ENCODE results near the gene CEP68.
"Not testable (repeated sequence)": the region's sequence is repeated elsewhere in the genome, so short reads cannot be mapped to it uniquely, and the experiment has no call there.

Gene CEP68, protein sequence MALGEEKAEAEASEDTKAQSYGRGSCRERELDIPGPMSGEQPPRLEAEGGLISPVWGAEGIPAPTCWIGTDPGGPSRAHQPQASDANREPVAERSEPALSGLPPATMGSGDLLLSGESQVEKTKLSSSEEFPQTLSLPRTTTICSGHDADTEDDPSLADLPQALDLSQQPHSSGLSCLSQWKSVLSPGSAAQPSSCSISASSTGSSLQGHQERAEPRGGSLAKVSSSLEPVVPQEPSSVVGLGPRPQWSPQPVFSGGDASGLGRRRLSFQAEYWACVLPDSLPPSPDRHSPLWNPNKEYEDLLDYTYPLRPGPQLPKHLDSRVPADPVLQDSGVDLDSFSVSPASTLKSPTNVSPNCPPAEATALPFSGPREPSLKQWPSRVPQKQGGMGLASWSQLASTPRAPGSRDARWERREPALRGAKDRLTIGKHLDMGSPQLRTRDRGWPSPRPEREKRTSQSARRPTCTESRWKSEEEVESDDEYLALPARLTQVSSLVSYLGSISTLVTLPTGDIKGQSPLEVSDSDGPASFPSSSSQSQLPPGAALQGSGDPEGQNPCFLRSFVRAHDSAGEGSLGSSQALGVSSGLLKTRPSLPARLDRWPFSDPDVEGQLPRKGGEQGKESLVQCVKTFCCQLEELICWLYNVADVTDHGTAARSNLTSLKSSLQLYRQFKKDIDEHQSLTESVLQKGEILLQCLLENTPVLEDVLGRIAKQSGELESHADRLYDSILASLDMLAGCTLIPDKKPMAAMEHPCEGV

DNA sequence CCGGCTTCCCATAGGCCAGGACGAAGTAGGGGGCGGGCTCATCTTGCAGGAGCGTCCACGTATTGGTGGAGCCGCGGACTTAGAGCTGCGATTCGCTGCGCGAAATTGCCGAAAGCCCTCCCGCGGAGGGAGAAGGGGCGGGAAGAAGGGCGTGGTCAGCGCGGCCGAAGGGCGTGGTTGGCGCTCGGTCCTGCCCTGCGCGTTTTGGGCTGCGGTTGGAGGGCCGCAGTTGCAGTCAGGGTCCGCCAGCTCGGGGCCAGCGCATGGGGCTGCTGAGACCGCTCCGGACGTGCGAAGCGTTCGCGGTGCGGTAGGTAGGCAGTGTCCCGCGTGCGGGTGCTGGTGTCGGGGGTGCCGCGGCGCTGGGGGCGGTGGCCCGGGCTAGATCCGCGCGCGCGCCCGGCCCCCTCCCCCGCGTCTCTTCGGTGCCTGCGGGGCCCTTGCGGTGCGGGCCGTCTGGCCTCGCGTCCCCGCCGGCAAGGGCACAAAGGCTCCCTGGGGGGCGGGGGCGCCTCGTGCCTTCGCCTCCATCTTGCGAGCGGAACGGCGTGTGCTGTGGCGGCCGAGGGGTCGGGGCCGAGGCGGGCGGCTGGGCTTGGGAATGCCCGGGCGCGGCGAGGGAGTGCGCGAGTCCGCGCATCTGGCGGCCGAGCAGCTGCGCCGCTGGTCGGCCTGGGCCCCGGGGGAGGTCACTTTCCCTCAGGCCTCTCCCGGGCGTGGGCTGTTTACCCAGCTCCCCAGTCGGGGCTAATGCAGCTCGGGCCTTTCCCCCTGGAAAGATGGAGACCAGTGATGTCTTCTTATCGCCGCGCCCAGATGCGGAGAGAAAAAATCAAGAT lies at the start of gene CEP68:
CEP68 (plus strand) TSS at position 202 of the 839 bp plus-strand sequence. CDS start 13,029 bp downstream, outside the sequence.
- DNase-seq = peak; percentile 86

DNA sequence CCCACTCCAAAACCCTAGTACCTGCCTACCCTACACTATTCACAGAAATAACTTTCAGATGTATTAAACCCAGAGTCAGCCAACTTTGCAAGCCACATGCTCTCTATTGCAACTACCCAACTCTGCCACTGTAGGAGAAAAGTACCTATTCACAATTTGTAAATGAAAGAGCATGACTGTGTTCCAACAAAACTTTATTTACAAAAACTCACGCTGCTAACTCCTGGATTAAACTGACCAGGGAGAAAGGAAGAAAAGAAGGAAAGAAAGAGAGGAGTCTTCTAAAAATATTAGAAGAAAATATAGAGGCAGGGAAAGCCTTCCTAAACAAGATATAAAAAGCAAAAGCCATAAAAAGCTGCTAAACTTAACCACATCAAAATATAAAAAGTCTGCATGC lies 42.4 kb upstream of the CEP68 start:
- no peak for DNase-seq

DNA sequence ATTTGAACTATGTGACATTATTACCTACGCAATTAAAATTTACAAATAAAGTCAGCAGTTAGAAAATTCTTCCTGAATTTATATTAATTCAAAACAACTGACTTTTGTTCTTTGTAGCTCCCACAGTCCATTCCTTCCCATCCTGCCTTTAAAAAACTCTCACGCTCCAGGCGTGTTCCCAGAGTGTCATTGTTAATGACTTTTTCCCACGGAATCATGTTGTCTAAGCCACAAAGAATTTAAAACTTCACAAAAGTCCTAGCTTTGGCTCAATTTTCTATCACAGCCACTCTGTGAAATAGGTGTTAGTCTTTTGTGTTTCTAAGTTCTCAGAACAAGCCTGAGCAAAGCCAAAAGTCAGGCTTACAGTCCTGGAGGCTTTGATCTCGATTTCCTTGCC lies 40.5 kb upstream of the CEP68 start:
- DNase-seq = no peak

DNA sequence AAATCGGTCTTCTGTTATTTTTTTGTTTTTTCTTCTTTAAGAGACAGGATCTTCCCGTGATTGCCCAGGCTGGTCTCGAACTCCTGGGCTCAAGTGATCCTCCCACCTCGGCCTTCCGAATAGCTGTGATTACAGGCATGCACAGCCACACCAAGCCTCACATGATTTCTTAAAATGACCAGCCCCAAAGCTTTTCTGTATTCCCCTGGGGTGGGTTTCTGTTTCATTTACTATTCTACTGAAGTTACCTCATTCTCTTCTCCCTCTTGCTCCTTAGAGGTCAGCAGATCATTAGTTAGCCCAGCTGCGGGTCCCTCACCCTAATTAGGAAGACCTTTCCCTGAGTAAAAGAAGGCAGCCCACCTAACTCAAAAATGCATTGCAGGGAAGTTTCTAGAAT lies 39.4 kb upstream of the CEP68 start:
- no peak for DNase-seq

DNA sequence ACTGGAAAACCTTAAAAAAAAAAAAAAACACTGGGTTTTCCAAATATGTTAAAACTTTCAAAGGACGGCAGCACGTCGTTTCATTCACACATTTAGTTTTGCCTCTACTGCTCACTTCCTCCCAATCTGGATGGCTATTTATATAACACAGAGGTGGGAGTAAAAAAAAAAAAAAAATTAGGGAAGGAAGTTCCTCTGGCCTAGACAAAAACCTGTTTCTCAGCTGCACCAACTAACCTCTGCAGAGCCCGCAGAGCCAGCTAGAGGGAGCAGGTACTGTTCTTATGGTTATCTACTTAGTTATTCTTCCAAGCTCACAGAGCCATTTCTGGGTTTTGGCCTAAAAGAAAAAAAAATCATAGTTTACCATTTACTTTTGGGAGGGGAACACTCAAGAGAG lies 38.9 kb upstream of the CEP68 start:
- no peak for DNase-seq

DNA sequence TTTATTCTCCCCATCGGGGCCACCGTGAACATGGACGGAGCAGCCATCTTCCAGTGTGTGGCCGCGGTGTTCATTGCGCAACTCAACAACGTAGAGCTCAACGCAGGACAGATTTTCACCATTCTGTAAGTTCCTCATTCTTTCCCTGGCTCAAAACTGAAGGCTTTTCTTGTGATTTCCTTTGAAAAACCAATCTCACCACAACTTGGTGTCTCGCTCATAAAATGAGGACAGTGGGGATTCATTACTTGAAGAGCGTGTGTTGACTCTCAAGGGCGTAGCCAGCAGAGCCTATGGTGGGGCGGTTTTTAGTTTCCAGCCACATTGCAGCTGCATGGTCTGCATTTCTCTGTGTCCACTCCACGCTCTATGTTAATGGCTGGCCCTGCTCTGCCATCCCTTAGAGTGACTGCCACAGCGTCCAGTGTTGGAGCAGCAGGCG lies 38.1 kb upstream of the CEP68 start:
- no peak for DNase-seq

DNA sequence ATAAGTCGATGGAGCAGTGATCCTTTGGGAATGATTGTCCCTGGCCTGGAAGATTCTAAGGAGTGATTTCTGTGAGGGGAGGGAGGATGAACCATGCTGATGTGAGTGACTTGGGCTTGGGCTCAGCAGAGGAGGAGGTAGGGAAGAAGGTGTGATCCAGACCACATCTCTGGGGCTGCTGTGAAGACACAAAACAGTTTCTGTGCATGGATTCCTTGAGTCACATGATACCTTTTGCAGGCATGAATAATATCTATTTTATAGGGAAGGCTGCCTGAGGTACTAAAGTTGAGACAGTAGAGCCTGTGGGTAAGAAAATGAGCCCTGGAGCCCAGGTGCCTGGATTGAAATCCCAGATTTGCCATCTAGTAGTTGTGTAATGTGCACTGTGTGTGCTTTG lies 37.2 kb upstream of the CEP68 start:
- DNase-seq = no peak

DNA sequence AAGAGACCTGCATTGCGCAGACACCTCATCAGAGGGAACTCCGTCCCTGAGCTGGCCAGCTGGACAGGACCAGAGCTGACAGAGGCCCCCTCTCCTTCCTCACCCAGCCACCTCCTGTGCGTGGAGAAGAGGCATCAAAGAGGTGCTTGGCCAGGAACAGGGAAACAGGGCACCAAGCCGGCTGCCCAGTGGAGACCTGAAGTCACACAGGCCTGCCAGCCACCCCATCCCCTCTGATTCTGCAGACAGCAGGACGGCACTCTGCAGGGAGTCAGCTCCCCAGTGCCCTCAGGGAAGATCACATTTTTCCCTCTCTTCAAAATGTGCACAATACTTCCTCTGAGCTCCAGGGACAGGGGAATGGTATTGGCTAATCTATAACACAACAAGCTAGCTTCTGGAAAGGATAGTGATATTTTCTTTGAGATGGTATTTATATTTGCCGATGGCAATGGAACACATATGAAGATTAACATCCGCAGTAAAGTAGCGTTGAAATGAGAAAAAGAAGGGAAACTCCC lies 36.5 kb upstream of the CEP68 start:
- no peak for DNase-seq

DNA sequence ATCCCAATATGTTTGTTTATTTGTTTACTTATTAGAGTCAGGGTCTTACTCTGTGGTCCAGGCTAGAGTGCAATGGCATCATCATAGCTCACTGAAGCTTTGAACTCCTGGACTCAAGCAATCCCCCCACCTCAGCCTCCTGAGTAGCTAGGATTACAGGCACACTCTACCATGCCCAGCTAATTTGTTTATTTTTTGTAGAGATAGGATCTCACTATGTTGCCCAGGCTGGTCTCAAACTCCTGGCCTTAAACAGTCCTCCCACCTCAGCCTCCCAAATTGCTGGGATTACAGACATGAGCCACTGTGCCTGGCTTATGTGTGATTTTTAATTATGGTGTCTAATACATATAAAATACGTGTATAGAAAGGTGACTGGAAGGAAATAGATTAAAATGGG lies 36.0 kb upstream of the CEP68 start:
- DNase-seq = not testable (repeated sequence)

DNA sequence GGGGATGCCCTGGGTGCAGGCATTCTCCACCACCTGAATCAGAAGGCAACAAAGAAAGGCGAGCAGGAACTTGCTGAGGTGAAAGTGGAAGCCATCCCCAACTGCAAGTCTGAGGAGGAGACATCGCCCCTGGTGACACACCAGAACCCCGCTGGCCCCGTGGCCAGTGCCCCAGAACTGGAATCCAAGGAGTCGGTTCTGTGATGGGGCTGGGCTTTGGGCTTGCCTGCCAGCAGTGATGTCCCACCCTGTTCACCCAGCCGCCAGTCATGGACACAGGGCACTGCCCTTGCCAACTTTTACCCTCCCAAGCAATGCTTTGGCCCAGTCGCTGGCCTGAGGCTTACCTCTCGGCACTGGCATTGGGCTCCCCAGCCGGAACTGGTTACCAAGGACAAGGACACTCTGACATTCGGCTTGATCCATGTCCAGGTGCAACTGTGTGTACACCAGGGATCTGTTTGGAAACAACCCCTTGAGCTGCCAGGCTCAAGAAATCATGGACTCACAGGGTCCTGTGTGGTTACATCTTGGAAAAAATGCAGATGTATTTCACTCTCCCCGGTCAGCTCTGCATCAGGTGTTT lies 35.2 kb upstream of the CEP68 start:
- DNase-seq = no peak

DNA sequence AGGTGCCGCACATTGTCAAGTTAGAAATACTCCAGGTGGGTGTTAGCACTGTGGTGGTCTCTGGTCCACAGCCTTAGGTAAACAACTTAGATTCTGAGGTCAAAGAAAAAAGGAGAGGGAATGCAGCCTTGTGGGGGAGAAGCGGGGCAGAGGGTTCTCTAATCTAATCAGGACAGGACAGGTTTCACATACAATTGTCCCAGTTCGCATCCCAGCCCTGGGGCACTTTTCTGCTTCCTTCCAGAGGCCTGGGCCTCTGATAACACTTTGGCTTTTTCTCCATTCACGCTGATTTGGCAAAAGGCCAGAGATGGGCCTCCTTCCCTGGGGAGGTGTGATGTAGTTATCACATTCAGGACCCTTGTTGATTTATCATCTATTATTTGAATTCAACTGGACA lies 34.5 kb upstream of the CEP68 start:
- no peak for DNase-seq

DNA sequence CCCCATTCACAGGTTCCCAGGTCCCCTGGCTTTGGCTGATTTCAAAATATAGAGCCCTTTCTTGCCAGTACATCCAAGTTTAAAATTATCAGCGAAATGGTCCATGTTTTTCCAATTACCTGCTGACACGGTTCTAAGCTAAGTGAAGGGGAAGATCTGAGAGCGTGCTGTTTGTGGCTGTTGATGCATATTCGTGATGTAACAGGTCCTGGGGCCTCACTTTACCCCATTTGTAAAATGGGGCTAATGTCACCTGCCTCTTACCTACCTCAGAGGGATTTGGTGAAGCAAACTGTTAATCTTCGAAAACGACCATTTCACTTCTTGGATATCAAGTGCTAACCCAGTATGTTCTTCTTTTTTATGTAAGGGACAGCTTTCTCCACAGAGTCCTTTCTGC lies 34.0 kb upstream of the CEP68 start:
- no peak for DNase-seq

DNA sequence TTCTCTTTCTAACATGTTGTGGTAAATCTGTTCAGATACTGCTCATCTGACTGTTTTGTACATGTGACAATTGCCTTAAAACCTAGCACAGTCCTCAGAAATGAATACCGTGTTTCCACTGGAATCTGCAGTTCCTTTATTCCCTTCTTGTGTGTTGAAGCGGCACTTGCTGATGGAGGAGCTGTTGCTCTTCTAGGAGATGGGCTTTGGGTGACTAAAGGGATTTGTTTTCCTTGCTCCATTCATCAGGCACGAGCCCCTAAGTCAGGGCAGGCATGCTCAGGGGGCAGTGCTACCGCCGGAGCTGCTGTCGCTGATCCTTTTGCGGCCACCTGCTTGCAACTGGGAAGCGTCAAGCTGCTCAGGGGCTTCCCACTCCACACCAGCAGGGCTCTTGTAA lies 32.5 kb upstream of the CEP68 start:
- DNase-seq = no peak

DNA sequence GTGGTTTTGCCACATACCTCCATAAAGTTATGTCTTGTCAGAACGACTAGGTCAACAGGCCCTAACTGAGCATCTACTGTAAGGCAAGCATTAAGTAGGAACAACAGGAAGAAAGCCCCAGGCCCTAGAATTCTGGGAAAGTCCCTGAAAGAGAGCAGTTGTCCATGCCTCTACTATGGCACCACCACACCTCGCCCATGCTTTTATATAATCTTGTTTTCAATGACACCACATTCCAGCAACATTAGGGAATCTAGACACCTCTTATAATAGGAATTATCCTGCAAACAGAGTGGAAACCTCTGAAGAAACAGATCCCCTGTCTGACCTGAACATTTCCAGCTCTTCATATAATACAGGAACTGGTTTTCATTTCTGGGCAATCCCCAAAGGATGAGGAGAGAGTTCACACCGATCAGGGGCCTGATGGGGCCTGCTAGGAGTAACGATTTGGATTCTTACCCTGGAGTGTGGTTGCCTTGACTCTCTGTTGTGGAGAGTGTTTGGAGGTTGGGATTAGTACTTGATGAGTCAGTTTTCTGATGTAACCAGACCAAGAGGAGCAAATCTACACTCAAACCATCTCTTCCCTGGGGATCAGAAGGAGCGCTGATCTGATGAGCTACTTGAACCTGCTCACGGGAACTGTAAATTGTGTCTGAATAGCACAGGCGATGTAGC lies 31.9 kb upstream of the CEP68 start:
- DNase-seq = no peak

DNA sequence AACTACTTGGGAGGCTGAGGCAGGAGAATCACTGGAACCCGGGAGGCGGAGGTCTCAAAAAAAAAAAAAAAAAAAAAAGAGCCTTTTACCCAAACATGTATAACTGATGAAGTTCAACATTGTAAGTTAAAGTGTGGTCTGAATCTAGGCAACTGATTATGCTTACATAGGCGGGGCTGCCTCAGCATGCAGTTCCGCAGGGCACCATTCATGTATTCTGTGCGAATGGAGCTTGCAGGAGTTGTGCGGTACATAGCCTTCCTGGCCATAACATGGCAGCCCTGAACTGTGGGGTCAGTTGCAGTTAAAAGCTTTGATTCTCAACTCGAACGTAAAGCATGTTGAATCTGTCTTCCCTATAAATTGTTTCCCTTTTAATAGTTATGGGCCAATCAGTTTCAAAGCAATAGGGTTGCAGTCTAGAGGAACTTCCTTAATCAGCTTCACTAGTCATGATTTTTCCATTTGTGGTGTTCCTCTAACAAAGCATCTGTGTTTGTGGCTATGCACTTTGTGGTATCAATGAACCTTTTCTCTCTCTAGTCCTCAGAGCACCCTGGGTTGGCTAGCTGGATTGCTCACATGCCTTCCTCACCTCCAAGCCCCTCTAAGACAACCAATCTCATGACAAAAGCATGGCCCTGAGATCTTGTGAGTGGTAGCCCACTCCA lies 30.6 kb upstream of the CEP68 start:
- no peak for DNase-seq

DNA sequence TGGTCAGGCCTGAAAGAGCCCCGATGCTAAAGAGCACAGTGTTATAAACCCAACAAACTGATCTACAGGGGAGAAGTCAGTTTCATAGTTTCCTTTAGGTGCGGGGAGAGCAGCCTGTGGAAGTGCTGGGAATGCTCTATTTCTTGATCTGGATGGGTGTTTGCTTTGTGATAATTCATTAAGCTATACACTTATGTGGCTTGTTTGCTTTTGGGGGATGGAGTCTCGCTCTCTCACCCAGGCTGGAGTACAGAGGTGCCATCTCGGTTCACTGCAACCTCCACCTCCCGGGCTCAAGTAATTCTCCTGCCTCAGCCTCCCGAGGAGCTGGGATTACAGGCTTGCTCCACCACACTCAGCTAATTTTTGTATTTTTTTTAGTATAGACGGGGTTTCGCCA lies 30.1 kb upstream of the CEP68 start:
- no peak for DNase-seq

DNA sequence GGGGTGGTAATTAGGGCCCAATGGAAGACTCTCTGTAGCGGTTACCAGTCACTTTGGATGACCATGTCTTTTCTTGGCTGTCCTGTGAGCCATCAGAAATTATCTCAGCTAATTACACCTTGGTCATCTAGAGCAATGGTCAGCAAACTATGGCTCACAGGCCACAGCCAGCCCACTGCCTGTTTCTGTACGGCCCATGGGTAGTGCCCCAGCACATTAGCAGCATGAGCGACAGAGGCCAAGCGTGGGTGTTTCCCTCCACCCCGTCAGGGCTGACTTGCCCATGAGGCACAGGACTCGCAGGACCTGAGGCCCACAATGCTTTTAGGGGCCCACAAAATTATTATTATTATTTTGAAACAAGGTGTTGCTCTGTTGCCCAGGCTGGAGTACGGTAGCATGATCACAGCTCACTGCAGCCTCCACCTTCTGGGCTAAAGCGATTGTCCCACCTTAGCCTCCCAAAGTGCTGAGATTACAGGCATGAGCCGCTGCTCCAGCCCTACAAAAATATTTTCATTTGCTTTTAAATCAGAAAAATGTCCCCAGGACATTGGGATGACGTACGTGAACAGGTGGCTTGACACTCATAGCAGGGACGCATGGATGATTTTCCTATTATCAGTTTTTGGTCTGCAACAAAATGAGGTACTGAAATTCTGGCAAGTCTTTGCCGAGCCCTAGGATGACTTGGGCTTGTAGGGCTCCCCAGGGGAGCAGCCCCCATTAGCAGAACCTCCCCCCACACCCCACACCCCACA lies 29.3 kb upstream of the CEP68 start:
- DNase-seq = no peak

DNA sequence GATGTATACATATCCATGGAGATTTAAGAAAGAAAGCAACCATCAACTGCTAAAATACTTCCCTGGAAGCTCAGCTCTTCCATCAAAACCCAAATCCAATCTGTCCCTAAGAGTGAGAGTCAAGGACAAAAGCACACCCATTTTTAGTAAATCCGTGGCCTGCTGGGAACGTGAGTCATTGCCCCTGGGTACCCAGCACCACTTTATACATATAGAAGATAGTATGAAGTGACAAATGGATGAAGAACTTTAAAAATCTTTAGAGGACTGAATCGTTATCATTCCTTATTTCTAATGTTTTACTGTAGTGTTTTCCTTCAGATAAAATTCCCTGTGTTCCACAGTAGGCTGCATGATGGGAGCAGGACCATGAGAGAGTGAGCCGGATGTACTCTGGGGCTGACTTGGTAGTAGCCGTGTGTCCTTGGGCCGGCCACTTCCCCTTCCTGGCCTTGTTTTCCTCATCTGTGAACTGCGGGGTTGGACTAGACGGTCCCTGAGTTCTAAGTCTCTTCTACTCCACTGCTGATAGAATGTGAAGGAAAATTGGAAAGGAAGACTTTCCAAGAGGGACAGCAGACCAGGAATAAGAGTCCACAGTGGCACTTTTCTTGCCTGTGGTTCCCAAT lies 28.5 kb upstream of the CEP68 start:
- DNase-seq = no peak

DNA sequence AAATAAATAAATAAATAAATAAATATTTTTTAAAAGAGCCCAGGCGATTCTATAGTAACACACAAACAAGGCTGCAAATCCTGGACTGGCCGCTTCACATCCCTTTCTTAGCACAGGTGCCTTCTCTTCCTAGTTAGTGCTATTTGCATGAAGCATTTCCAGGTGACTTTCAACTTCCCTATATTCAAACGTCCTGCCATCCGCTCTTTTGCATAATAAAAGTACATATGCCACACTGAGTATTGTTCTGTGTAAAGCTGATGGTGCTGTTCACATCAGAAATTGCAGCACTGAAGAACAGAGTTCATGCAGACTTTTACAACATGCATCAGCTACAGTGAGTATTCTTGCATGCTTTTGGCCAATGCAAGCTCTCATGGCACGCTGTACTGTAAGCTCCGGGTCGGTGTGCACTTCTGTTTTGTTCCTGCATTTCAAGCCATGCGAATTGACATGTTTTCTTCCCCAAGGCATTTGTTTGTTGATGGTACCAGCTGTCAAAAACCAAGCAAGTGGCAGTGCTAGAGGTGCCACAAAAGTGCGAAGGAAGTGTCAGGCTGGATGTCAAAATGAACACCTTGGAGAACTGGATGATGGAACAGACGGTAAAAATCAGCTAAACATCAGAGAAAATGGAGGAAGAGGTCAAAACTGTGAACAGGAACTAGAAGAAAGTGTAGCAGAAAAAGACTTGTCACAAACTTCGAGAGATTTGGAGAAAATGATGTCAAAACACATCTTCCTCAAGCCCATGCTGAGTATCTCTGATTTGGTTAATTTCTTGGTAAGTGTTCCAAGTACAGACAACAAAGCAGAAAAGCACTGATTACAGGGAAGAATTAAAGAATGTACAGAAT lies 25.5 kb upstream of the CEP68 start:
- no peak for DNase-seq

Measured in NCI-H748 treated with DMSO at 0.1 percent for 48 hours (cell line).